ENCODE results near the gene GINS1.

GINS1 gene

GRCh38 chr20:25407311-25408169, at the start of gene GINS1:
Gene GINS1, plus strand, starts transcription at chr20:25407673. Its CDS starts 148 bp downstream, at chr20:25407821.
- H3K27ac ChIP-seq = peak within 1 kb of the TSS; percentile 14
- DNase-seq (ENCODE audit: low read depth, low spot score) = peak; percentile 29

- no peak overlapping the region for H3K27ac ChIP-seq
- no peak for DNase-seq (ENCODE audit: low read depth, low spot score)
Measured at GRCh38 chr20:25360631-25361286, 46.7 kb upstream of the GINS1 start.

GRCh38 chr20:25361287-25361683, 46.2 kb upstream of the GINS1 start:
- no peak overlapping the region for H3K27ac ChIP-seq
- DNase-seq (ENCODE audit: low read depth, low spot score) = no peak

DNA sequence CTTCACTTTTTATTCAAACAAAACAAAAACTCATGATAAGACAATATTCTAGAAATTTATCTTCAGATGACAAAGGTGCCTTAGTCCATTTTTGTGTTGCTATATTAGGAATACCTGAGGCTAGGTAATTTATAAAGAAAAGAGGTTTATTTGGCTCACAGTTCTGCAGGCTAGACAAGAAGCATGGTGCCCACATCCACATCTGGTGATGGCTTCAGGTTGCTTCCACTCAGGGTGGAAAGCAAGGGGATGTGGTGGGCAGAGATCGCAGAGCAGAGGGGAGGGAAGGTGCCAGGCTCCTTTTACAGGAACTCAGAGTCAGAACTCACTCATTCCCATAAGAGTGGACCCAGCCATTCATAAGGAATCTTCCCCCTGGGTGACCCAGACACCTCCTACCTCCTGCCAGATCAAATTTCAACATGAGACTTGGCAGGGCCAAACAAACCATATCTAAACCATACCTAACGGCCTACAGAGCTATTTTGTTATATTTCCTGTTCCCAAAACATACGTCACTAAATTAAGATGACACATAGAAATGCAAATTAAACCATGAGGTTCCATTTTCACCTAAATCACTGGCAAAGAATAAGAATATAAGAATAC, 43.2 kb upstream of the GINS1 start:
- DNase-seq (ENCODE audit: low read depth, low spot score) = no peak
- H3K27ac ChIP-seq = no peak overlapping the region

DNA sequence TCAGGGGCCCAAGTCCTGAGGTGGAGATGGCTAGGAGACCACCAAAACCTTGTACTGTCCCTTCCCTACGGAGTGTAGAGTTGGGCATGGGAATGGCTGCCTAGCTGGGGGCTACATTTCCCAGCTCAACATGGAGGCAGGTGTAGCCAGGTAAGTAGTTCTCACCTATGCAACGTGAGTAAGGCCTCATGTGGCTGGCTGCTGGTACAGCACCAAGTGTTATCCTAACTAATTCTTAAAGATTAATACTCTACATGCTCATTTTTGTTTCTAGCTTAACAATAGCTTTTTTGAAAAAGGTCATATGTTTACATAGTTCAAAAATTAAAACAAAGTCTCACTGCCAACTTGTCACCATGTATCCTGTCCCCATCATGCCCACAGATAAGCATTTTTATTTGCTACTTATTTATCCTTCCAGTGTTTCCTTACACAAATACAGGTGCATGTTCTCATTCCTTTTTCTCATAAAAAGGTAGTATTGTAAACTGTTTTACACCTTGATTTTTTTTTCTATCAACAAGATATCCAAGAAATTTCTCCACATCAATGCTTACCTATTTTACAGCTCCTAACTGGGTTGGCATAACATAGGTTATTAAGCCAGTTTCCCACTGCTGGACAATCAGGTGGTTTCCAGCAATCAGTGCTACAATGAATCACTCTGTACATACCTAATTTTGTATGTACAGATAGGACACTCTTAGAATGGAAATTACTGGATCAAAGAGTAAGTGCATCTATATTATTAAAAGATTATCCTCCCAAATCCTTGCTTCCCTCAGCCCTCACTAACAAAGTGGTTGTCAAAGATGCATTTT, 42.4 kb upstream of the GINS1 start:
- H3K27ac ChIP-seq = no peak overlapping the region

GRCh38 chr20:25368526-25368925, 38.9 kb upstream of the GINS1 start:
- no peak overlapping the region for H3K27ac ChIP-seq
- no peak for DNase-seq (ENCODE audit: low read depth, low spot score)

More for the DNA sequence above, 42.4 kb upstream of the GINS1 start:
- no peak for DNase-seq (ENCODE audit: low read depth, low spot score)

GRCh38 chr20:25368976-25369375, 38.5 kb upstream of the GINS1 start:
- no peak for DNase-seq (ENCODE audit: low read depth, low spot score)
- H3K27ac ChIP-seq = no peak overlapping the region

DNA sequence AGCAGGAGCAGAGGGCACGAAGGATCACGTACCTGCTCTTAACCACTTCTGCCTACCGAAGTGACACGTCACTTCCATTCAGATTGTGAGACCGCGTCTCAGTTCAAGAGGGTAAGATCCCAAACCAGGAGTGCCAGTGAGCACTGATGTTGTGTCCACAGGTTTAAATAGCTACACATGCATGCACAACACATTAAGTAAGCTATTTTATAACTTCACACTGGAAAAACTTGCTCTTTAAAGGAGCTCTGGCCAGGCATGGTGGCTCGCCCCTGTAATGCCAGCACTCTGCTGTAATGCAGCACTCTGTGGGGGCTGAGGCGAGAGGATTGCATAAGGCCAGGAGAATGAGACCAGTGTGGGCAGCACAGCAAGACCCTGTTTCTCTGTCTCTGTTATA, 37.9 kb upstream of the GINS1 start:
- no peak overlapping the region for H3K27ac ChIP-seq
- DNase-seq (ENCODE audit: low read depth, low spot score) = no peak

GRCh38 chr20:25369971-25370370, 37.5 kb upstream of the GINS1 start:
- H3K27ac ChIP-seq = no peak overlapping the region
- DNase-seq (ENCODE audit: low read depth, low spot score) = no peak

DNA sequence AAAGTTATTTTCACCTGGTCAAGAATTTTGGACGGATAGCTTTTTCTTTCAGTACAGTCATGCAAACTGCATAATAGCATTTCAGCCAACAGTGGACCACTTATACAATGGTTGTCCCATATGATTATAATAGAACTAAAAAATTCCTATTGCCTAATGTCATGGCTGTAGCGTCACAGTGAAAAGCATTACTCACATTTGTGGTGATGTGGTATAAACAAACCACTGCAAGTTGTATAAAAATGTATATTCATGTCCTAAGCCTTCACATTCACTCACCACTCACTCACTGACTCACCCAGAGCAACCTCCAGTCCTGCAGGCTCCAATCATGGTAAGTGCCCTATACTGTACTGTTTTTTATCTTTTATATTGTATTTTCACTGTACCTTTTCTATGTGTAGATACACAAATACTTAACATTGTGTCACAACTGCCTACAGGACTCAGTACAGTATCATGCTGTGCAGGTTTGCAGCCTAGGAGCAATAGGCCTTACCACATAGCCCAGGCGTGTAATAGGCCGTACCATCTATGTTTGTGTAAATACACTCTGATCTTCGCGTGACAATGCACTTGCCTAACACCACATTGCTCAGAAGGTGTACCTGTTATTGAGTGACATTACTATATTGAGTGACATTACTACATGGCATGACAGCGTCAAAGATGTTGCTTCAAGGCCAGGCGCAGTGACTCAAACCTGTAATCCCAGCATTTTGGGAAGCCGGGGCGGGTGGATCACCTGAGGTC, 34.7 kb upstream of the GINS1 start:
- H3K27ac ChIP-seq = no peak overlapping the region
- DNase-seq (ENCODE audit: low read depth, low spot score) = peak; percentile 83

GRCh38 chr20:25374842-25375241, 32.6 kb upstream of the GINS1 start:
- no peak for DNase-seq (ENCODE audit: low read depth, low spot score)
- no peak overlapping the region for H3K27ac ChIP-seq

DNA sequence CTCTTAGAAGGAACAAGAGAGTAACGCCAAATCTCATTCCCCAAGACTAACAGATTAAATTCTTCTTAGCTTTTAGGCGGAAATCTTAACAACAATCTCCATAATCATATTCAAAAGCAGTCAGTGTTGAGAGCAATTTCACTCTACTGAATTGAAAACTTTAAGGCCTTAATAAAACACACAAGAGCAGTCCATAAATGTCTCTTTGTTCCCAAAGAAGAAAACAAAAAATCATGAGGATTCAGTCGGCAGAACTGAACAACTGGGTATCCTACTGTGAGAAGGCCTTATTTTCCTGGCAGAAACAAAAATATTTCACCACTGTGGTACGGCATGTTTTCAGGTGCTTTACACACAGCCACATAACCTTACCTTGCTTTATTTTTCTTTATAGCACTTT, 31.2 kb upstream of the GINS1 start:
- H3K27ac ChIP-seq = no peak overlapping the region
- no peak for DNase-seq (ENCODE audit: low read depth, low spot score)

GRCh38 chr20:25376886-25377285, 30.6 kb upstream of the GINS1 start:
- H3K27ac ChIP-seq = no peak overlapping the region
- no peak for DNase-seq (ENCODE audit: low read depth, low spot score)

DNA sequence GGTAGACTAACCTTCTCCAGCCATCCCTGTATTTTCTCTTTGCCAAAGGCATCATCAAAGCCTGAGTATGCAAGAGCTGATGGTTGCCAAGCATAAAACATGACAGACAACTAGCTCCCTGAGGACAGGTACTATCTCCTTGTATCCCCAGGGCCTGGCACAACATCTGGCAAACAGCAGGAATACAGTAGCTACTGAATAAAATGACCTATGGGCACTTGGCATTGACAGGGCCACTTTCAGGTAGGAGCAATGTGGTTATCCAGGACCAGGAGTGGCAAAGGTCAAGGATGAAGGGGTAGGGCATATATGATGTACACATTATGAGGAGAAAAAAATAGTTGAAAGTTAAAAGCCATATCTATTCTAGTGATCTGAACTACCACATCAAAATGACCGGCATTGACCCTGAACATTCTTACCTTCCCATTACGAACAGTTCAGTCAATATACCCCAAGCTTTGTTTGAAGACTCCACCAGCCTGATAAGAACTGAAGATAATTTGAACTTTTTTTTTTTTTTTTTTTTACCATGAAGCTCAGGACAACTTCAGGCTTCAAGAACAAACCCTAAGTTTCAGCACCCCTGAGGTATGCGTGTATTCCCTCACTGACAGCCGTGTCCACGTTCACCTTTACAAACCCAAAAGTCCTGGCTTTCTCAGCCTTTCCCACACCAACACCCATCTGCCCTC, 29.1 kb upstream of the GINS1 start:
- no peak for DNase-seq (ENCODE audit: low read depth, low spot score)
- H3K27ac ChIP-seq = no peak overlapping the region

DNA sequence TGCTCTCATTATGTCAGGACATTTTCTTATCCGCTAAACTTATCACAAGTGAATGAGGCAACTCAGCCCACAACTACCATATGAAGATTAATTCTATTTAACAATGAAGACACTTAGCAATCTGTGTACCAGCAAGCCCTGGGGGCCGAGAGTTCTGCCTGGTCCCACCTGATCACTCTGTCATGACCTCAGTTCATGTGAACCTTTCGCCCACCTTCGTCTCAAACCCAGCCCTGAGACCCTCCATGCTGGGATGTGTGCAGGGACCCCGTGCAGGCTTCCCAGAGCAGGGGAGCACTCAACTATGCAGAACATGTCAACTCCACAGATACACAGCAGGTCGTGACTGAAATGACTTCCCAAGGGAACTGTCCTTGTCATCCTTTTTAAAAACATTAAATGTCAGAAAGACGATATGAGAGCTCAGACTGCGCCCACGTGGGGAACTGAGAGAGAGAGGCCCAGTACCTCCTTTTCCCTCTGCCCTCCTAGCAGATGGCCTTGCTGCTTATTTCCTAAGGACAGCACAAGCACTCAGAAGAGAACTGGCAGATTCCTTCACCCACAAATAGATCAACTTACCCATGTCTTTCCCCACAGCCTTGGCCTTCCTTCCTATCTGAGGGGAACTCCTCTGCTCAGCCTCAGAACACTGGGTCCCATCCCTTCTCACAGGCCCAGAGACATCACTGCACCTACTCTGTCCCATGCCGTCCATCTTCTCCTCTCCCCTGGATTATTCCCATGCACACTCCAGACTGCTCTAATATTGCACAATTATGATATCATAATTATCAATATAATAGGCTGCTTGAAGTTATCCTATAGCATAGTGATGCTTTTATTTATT, 28.4 kb upstream of the GINS1 start:
- DNase-seq (ENCODE audit: low read depth, low spot score) = no peak
- H3K27ac ChIP-seq = no peak overlapping the region

- DNase-seq (ENCODE audit: low read depth, low spot score) = no peak
- H3K27ac ChIP-seq = no peak overlapping the region
Measured at GRCh38 chr20:25380945-25381614, 26.4 kb upstream of the GINS1 start.

DNA sequence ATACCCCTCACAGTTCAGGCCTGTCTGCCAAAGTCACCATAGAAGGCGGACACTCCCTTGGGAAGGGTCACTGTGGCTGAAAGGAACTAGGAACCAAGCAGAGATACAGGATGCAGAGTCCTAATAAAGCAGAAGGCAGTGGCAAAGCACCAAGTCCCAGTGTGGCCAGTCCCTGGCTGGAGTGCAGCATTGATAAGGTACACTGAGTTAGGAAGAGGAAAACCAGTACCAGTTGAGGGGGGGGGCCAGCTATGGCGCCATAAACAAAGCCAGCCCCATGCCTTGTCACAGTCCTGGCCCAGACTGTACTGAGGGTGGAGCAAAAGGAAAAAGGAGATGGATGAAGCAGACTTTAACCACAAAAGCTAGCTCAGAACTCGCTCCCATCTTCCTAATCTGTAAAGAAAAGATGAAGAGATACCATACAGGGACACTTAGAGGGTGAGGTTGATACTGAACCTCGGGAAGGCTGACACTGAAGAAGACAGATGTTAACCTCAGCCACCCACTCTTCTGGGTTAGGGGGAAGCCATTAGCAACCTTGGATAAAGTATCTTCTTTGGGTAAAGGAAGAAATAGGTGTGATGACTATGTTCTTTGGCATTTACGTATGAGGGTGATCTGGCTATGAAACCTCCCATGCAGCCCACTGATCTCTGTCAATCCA, 24.6 kb upstream of the GINS1 start:
- H3K27ac ChIP-seq = no peak overlapping the region
- no peak for DNase-seq (ENCODE audit: low read depth, low spot score)
